BLaER1 (cell line): ENCODE results near the gene EHMT1.

Experiments used
- H3K27ac ChIP-seq: shearing (Covaris generic); formaldehyde crosslinking; 2 replicates; pipeline ENCODE4 v1.8.1; 2022
- H3K27me3 ChIP-seq: shearing (Covaris generic); formaldehyde crosslinking; 2 replicates; pipeline ENCODE4 v1.8.1; 2022
- H3K36me3 ChIP-seq: shearing (Covaris generic); formaldehyde crosslinking; 2 replicates; pipeline ENCODE4 v1.8.1; 2022
- H3K4me1 ChIP-seq: shearing (Covaris generic); formaldehyde crosslinking; 2 replicates; pipeline ENCODE4 v1.8.1; 2022
- H3K4me2 ChIP-seq: shearing (Covaris generic); formaldehyde crosslinking; 2 replicates; pipeline ENCODE4 v1.8.1; 2022
- H3K4me3 ChIP-seq: shearing (Covaris generic); formaldehyde crosslinking; 2 replicates; pipeline ENCODE4 v1.8.1; 2022
- H3K9ac ChIP-seq: shearing (Covaris generic); formaldehyde crosslinking; 2 replicates; pipeline ENCODE4 v1.8.1; 2022
- H3K9me3 ChIP-seq: shearing (Covaris generic); formaldehyde crosslinking; 2 replicates; pipeline ENCODE4 v1.8.1; 2022
- H4K20me1 ChIP-seq: shearing (Covaris generic); formaldehyde crosslinking; 2 replicates; pipeline ENCODE4 v1.8.1; 2022
- Cebpa-rat ChIP-seq: shearing (Covaris generic); IDR thresholded peaks from 2 replicates; pipeline ENCODE4 v1.8.1; 2022

EHMT1 gene

DNA sequence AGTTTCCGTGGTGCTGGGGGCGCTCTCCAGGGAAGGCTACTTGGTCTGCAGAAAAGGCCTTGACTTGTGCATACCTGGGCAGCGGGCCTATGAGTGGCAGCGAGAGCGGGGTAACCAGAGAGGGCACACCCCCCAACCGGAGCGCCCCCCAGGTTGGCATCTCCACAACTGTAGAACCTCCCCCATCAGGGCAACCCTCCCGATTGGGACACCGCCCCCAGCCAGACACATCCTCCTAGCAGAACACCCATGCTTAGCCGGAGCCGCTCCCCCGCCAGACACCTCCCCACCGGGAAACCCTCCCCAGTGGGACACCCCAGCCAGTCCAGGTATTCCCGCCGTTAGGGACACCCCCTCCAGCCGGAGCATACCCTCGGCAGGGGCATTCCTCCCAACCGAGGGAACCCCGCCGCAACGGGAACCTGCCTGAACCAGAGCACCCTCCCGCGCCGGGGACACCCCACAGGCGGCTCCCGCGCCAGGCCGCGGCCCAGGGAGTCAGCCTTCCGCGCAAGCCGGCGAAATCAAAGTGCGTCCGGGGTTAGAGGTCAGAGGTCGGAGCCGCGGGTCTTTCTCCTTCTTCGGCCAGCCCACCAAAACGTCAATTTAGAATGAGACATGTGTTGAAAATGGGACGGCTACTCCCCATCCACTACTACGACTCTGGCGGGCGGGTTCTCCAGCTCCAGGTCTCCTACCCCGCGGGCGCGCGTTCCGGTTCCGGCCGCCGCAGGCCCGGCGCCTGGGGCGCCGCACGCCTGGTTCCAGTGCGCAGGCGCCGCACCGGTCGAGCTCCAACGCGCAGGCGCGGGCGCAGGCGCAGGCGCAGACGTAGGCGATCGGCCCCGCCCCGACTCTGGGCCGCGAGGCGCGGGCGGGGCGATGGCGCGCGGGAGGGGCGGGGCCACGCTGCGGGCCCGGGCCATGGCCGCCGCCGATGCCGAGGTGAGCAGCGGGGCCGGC is at the start of gene EHMT1:
Gene EHMT1 (plus strand): TSS at position 901 of the 963 bp plus-strand sequence. CDS start 24 bp downstream, at position 925.
- H3K36me3 ChIP-seq: peaks cover 60% of the 10 kb centered on the region
- TF ChIP-seq Cebpa-rat: no peak

DNA sequence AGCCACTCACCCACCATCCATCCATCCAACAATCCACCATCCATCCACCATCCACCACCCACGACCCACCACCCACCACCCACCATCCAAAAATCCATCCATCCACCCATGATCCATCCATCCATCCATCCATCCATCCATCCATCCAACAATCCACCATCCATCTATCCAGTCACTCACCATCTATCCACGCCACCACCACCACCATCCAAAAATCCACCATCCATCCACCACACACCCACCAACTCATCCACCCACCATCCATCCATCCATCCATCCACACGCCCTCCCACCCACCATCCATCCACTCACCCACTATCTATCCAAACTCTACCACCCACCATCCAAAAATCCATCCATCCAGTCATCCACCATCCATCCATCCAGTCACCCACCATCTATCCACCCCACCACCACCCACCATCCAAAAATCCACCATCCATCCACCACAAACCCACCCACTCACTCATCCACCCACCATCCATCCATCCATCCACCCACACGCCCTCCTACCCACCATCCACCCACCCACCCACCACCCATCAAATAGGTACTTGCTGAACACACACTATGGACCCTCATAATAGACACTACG is 49.1 kb upstream of the EHMT1 start:
- Histone ChIP-seq H3K4me3 (no peak overlapping the region), H3K27ac (no peak overlapping the region), H3K27me3 (no peaks in the 10 kb centered on the region), H4K20me1 (peaks cover 29% of the 10 kb centered on the region), H3K9ac (no peak overlapping the region), H3K4me2 (no peak overlapping the region), H3K36me3 (peaks cover 49% of the 10 kb centered on the region), H3K9me3 (no peaks in the 10 kb centered on the region), H3K4me1 (peaks cover 12% of the 10 kb centered on the region)
- no peak for TF ChIP-seq Cebpa-rat

More for the DNA sequence above, at the start of gene EHMT1:
- Histone ChIP-seq H3K4me1 (peaks cover 47% of the 10 kb centered on the region), H3K4me2 (peak within 1 kb of the TSS; percentile 96), H3K9ac (peak within 1 kb of the TSS; percentile 97), H4K20me1 (peaks cover 88% of the 10 kb centered on the region), H3K4me3 (peak within 1 kb of the TSS; percentile 98), H3K27me3 (no peaks in the 10 kb centered on the region), H3K27ac (peak within 1 kb of the TSS; percentile 96), H3K9me3 (no peaks in the 10 kb centered on the region)

DNA sequence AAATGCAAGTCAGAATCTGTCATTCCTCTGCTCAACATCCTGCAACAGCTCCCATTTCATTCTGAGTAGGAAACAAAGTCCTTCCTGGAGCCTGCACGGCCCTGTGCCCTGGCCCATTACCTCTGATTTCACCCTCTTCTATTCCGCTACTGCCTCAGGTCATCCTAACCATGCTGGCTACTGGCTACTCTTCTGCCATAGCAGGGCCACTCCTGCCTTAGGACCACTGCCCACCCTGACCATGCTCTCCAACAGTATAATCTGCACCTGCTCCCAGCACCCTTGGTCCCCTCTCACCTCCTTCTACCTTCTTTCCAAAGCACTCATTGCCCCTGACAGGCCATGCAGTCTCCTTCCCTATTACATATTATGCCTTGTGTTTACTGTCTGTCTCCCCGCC is 48.2 kb upstream of the EHMT1 start:
- peaks cover 16% of the 10 kb centered on the region for H3K4me1 ChIP-seq

DNA sequence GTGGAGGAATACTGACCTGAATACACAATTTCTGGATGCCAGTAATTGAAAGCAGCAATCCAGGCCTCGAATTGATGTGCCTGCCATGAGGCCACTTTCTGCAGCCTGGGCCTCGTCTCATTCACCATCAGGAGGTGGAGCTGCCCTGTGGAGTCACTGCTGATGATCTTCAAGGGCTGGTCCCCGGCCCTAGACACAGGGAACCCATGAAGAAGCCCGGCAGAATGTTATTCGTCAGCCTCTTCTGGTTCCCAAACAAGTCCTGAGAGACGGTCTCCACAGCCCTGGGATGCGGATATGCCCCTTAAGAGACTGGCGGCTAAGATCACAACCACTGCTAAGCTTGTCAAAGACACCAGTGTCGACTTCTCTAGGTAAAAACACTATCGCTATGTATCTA is 44.6 kb upstream of the EHMT1 start:
- Histone ChIP-seq H3K4me1 (peaks cover 37% of the 10 kb centered on the region), H3K9ac (0 out of 2 replicates have a peak overlapping the region, but pooled peaks have one; percentile 93), H3K27ac (no peak overlapping the region), H3K9me3 (no peaks in the 10 kb centered on the region), H3K4me3 (no peak overlapping the region), H3K36me3 (peaks cover 70% of the 10 kb centered on the region), H4K20me1 (peaks cover 54% of the 10 kb centered on the region), H3K27me3 (no peaks in the 10 kb centered on the region), H3K4me2 (no peak overlapping the region)
- no peak for TF ChIP-seq Cebpa-rat

More for the DNA sequence above, 48.2 kb upstream of the EHMT1 start:
- Histone ChIP-seq H3K4me2 (no peak overlapping the region), H3K27me3 (no peaks in the 10 kb centered on the region), H3K4me3 (no peak overlapping the region), H3K27ac (no peak overlapping the region), H3K9ac (no peak overlapping the region), H3K36me3 (peaks cover 53% of the 10 kb centered on the region), H3K9me3 (no peaks in the 10 kb centered on the region), H4K20me1 (peaks cover 34% of the 10 kb centered on the region)
- TF ChIP-seq Cebpa-rat: no peak

DNA sequence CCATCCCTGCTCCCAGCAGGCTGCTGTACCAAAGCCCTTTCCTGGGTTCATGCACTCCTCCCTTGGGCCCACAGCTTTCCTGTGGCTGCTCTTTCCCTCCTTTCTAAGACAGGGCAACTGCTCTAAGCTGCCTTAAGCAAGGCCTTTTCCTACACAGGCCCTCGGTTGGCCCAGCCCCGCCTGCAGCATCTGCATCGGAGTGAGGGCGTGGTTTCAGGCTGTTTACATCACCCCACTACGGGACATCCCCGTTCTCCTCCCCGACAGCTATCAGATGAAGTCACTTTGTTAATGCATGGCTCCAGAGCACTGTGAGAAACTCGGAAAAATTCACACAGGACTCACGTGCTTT is 43.5 kb upstream of the EHMT1 start:
- no peaks in the 10 kb centered on the region for H3K27me3 ChIP-seq
- H3K27ac ChIP-seq: no peak overlapping the region
- no peaks in the 10 kb centered on the region for H3K9me3 ChIP-seq
- H3K4me2 ChIP-seq: 0 out of 2 replicates have a peak overlapping the region, but pooled peaks have one; percentile 98
- no peak for TF ChIP-seq Cebpa-rat
- 0 out of 2 replicates have a peak overlapping the region, but pooled peaks have one; percentile 93 for H3K9ac ChIP-seq
- peaks cover 58% of the 10 kb centered on the region for H4K20me1 ChIP-seq
- H3K4me1 ChIP-seq: peaks cover 39% of the 10 kb centered on the region
- H3K4me3 ChIP-seq: no peak overlapping the region
- H3K36me3 ChIP-seq: peaks cover 71% of the 10 kb centered on the region

DNA sequence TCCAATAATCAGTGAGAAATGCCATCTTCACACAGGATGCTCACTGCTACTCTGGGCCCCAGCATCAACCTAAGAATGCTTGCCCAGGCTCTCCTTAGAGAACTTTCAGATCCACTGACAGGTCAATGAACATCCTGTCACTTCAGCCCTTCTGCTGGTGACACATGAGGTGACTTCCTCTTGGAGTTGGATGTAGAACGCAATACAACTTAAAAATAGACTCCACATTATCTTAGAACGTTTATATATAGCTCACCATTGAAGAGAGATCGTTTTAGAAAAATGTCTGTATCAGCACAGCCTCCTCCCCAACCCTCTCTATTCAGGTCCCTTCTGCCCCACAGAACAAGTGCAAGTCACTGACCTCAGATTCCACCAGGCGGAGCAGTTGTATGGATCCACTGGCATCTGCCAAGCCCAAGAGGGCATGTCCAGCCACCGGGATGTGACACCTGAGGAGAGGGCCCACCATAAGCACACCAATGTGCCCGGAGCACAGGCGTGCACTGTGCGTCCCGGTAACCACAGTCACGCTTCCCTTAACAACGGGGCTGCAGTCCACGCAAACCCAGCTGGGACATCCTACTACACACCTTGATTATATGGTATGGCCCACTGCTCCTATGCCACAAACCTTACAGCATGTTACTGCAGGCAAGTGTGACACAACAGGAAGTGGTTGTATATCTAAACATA is 42.9 kb upstream of the EHMT1 start:
- Histone ChIP-seq H3K27me3 (no peaks in the 10 kb centered on the region), H3K9me3 (no peaks in the 10 kb centered on the region), H3K36me3 (peaks cover 71% of the 10 kb centered on the region), H3K4me2 (peak overlapping the region; percentile 98), H3K9ac (peak overlapping the region; percentile 93; the same call in 1 of the 2 replicates), H3K4me3 (0 out of 2 replicates have a peak overlapping the region, but pooled peaks have one; percentile 91), H3K27ac (no peak overlapping the region), H4K20me1 (peaks cover 64% of the 10 kb centered on the region), H3K4me1 (peaks cover 39% of the 10 kb centered on the region)
- TF ChIP-seq Cebpa-rat: no peak

DNA sequence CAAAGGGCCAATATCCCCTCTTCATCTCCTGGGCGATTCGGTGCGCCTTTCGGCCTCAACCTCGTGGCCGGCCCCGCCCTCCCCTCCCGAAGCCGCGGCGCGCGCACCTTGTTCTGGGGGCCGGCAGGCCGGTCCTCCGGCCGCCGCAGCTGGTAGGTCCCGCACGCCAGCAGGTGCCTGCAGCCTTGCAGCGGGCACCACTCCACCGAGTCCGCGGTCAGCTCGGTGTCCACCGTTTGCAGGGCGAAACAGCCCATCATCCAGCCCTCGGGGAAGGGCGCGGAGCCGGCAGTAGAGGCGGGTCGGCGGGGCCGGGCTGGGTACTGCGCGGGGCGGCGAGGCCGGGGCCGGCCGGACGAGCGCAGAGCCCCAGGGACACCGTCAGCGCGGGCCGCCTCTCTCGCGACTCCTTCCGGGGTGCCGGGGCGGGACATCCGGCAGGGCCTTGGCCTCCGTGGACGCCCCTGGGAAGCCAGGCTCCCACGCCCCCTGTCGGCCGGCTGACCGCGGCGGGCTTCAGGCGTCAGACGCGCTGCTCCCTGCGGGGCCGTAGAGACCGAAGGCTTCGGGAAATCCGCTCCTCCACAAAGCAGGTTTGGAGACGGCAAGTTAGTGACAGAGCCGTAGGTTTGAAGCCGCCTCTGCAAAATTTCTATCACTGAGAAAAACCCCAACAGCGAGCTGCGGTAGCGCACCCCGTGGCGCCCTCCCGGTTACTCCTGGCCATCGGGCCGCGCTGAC is 40.1 kb upstream of the EHMT1 start, which contains the start of gene DPH7:
Gene DPH7 (minus strand): TSS at position 408 of the 741 bp plus-strand sequence. CDS start 148 bp downstream, at position 260.
- peak within 1 kb of the TSS; percentile 93 for H3K9ac ChIP-seq
- H4K20me1 ChIP-seq: peaks cover 80% of the 10 kb centered on the region
- no peaks in the 10 kb centered on the region for H3K9me3 ChIP-seq
- peaks cover 39% of the 10 kb centered on the region for H3K4me1 ChIP-seq
- no peaks in the 10 kb centered on the region for H3K27me3 ChIP-seq
- H3K4me2 ChIP-seq: peak within 1 kb of the TSS; percentile 98
- H3K4me3 ChIP-seq: peak within 1 kb of the TSS; percentile 91
- H3K36me3 ChIP-seq: peaks cover 74% of the 10 kb centered on the region
- H3K27ac ChIP-seq: peak within 1 kb of the TSS; percentile 88
- TF ChIP-seq Cebpa-rat: no peak

DNA sequence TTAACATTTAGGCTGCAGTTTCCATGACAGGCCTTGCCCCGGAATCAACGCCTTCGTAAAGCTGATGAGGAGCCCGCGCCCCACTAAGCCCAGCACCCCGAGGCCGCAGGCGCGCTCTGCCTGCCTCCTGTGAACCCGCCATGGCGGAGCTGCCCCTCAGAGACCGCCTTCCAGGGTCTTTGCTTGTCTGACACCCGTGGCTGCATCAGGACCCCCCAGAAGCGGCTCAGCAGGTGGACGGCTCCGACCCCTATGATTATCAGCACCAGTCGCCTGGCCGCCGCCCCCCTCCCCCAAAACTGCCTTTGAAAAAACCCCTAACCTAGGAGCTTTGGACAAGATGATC is 39.6 kb upstream of the EHMT1 start:
- Histone ChIP-seq H3K4me2 (peak overlapping the region; percentile 98), H3K4me3 (peak overlapping the region; percentile 91; the same call in 1 of the 2 replicates)
- no peak for TF ChIP-seq Cebpa-rat

More for the DNA sequence above, 39.6 kb upstream of the EHMT1 start:
- Histone ChIP-seq H3K4me1 (peaks cover 39% of the 10 kb centered on the region), H3K27me3 (no peaks in the 10 kb centered on the region), H4K20me1 (peaks cover 82% of the 10 kb centered on the region), H3K9me3 (no peaks in the 10 kb centered on the region), H3K27ac (peak overlapping the region; percentile 88; the same call in 1 of the 2 replicates), H3K9ac (peak overlapping the region; percentile 93; the same call in 1 of the 2 replicates), H3K36me3 (peaks cover 74% of the 10 kb centered on the region)
